ENCODE measurements around the gene RNF31. TPM values are rescaled to one million over a fixed set of nuclear protein-coding genes. Genes with fewer than 3 reads are reported as not detected.

RNF31 gene
- total and polyA plus RNA-seq, 2 of the 13 experiments (the other 11 are each of a cell fraction or from before 2014, with no cell fraction given) = 48.2 to 86.8 TPM

DNA sequence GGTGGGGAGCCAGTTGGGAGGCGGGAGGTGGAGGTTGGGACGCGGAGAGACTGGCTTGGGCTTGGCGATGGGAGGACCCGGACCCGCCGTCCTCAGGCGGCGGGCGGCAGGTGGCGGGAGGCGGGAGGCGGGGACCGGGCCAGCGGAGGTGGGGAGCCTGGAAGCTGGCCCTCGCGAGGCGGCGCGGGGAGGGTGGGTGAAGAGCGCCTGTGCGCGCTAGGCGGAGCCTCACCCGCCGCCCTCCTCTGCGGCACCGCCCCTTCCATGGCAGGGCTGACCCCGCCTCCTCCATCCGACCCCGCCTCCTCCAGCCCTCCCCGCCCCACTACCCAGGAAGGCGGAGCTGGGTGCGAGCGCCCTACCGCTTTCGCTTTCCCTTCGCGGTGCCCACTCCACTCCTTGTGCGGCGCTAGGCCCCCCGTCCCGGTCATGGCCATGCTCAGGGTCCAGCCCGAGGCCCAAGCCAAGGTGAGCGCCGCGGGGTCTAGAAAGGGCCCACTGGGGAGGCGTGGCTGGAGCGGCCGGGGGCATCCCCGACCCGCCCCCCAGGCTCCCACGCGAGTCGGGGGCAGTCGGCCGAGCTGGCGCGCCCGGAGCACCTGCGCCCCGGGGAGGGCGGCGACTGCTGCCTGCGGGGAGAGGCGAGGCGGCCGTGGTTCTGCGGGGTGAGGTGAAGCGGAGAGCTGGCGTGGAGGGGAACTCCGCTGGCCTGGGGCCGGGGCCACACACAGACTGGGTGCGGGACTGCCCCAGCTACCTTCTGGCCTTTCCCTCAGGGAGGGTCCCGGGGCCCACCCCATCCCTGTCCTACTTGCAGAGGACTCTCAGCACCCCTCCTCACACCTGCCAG lies 11.2 kb upstream of the RNF31 start, which contains the start of gene PSME1 (continued):
- TF ChIP-seq AGO1 (IDR thresholded peaks at IDR 0.05; ENCODE audit: low read depth, low read length, poor library complexity, severe bottlenecking) (peak; percentile 53), ZNF782 (CRISPR knock-in tag; IDR thresholded peaks at IDR 0.05; ENCODE audit: borderline replicate concordance) (peak; percentile 23; the same call in 1 of the 2 replicates), CBX5 (CRISPR knock-in tag; IDR thresholded peaks at IDR 0.05; ENCODE audit: borderline replicate concordance) (peak; percentile 84; the same call in 1 of the 2 replicates), RARA (CRISPR knock-in tag; IDR thresholded peaks at IDR 0.05) (peak; percentile 53), GPN1 (CRISPR knock-in tag; IDR thresholded peaks at IDR 0.05; ENCODE audit: borderline replicate concordance) (0 out of 2 replicates have a peak, but pooled peaks have one; percentile 80), HOXD1 (CRISPR knock-in tag; IDR thresholded peaks at IDR 0.05) (peak; percentile 21; the same call in 1 of the 2 replicates), ZNF616 (CRISPR knock-in tag; IDR thresholded peaks at IDR 0.05; ENCODE audit: low read depth) (peak; percentile 91; the same call in 1 of the 2 replicates), ZNF263 (CRISPR knock-in tag; IDR thresholded peaks at IDR 0.05) (peak; percentile 54; the same call in 1 of the 2 replicates), SATB2 (CRISPR knock-in tag; IDR thresholded peaks at IDR 0.05) (no peak)
- TF ChIP-seq, protein P1, sequence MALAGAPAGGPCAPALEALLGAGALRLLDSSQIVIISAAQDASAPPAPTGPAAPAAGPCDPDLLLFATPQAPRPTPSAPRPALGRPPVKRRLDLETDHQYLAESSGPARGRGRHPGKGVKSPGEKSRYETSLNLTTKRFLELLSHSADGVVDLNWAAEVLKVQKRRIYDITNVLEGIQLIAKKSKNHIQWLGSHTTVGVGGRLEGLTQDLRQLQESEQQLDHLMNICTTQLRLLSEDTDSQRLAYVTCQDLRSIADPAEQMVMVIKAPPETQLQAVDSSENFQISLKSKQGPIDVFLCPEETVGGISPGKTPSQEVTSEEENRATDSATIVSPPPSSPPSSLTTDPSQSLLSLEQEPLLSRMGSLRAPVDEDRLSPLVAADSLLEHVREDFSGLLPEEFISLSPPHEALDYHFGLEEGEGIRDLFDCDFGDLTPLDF (CRISPR knock-in tag; IDR thresholded peaks at IDR 0.05) = peak; percentile 57; the same call in 1 of the 2 replicates
- TF ChIP-seq, protein P2, sequence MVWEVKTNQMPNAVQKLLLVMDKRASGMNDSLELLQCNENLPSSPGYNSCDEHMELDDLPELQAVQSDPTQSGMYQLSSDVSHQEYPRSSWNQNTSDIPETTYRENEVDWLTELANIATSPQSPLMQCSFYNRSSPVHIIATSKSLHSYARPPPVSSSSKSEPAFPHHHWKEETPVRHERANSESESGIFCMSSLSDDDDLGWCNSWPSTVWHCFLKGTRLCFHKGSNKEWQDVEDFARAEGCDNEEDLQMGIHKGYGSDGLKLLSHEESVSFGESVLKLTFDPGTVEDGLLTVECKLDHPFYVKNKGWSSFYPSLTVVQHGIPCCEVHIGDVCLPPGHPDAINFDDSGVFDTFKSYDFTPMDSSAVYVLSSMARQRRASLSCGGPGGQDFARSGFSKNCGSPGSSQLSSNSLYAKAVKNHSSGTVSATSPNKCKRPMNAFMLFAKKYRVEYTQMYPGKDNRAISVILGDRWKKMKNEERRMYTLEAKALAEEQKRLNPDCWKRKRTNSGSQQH (CRISPR knock-in tag; IDR thresholded peaks at IDR 0.05; ENCODE audit: low read depth) = no peak; the same call in 1 of the 2 replicates
- TF ChIP-seq, protein P3, sequence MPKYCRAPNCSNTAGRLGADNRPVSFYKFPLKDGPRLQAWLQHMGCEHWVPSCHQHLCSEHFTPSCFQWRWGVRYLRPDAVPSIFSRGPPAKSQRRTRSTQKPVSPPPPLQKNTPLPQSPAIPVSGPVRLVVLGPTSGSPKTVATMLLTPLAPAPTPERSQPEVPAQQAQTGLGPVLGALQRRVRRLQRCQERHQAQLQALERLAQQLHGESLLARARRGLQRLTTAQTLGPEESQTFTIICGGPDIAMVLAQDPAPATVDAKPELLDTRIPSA (CRISPR knock-in tag; IDR thresholded peaks at IDR 0.05; ENCODE audit: borderline replicate concordance) = no peak
- TF ChIP-seq, protein P4, sequence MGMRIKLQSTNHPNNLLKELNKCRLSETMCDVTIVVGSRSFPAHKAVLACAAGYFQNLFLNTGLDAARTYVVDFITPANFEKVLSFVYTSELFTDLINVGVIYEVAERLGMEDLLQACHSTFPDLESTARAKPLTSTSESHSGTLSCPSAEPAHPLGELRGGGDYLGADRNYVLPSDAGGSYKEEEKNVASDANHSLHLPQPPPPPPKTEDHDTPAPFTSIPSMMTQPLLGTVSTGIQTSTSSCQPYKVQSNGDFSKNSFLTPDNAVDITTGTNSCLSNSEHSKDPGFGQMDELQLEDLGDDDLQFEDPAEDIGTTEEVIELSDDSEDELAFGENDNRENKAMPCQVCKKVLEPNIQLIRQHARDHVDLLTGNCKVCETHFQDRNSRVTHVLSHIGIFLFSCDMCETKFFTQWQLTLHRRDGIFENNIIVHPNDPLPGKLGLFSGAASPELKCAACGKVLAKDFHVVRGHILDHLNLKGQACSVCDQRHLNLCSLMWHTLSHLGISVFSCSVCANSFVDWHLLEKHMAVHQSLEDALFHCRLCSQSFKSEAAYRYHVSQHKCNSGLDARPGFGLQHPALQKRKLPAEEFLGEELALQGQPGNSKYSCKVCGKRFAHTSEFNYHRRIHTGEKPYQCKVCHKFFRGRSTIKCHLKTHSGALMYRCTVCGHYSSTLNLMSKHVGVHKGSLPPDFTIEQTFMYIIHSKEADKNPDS (CRISPR knock-in tag; IDR thresholded peaks at IDR 0.05) = no peak
- TF ChIP-seq, protein P5, sequence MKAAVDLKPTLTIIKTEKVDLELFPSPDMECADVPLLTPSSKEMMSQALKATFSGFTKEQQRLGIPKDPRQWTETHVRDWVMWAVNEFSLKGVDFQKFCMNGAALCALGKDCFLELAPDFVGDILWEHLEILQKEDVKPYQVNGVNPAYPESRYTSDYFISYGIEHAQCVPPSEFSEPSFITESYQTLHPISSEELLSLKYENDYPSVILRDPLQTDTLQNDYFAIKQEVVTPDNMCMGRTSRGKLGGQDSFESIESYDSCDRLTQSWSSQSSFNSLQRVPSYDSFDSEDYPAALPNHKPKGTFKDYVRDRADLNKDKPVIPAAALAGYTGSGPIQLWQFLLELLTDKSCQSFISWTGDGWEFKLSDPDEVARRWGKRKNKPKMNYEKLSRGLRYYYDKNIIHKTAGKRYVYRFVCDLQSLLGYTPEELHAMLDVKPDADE (CRISPR knock-in tag; IDR thresholded peaks at IDR 0.05) = no peak; the same call in none of the 2 replicates
- TF ChIP-seq, protein P6, sequence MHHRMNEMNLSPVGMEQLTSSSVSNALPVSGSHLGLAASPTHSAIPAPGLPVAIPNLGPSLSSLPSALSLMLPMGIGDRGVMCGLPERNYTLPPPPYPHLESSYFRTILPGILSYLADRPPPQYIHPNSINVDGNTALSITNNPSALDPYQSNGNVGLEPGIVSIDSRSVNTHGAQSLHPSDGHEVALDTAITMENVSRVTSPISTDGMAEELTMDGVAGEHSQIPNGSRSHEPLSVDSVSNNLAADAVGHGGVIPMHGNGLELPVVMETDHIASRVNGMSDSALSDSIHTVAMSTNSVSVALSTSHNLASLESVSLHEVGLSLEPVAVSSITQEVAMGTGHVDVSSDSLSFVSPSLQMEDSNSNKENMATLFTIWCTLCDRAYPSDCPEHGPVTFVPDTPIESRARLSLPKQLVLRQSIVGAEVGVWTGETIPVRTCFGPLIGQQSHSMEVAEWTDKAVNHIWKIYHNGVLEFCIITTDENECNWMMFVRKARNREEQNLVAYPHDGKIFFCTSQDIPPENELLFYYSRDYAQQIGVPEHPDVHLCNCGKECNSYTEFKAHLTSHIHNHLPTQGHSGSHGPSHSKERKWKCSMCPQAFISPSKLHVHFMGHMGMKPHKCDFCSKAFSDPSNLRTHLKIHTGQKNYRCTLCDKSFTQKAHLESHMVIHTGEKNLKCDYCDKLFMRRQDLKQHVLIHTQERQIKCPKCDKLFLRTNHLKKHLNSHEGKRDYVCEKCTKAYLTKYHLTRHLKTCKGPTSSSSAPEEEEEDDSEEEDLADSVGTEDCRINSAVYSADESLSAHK (CRISPR knock-in tag; IDR thresholded peaks at IDR 0.05; ENCODE audit: borderline replicate concordance) = peak; percentile 71

Measured in HepG2 (cell line).